GM12801 (cell line): ENCODE data around the gene EGFL6.

Experiments used
- CTCF ChIP-seq: IDR thresholded peaks from one replicate; pipeline ENCODE4 v1.5.1; 2011; ENCODE audit warnings: control low read depth; ENCODE audit not compliant: insufficient read length; ENCODE audit errors: extremely low read depth

EGFL6 gene

GRCh38 chrX:13590914-13591313 is 21.5 kb downstream of the EGFL6 start:
- TF ChIP-seq CTCF, result no peak

DNA sequence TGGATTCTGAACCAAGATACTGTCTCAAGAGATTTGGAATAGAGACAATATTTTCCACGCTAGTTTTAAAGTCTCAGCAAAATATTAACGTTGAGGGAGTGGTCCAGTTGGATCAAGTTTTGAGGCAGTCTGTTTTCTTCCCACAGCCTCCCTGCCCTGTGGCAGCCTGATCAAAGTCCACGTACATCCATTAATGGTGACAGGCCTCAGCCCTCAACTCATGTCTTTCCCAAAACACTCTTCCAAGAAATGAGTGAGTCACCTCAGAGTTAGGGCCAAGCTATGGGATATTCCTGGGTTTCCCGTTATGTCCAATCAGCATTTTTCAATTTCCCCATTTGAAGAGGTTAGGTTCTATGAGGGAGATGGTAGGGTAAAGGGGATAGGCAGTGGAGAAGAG is 28.5 kb downstream of the EGFL6 start:
- TF ChIP-seq CTCF, result no peak

DNA sequence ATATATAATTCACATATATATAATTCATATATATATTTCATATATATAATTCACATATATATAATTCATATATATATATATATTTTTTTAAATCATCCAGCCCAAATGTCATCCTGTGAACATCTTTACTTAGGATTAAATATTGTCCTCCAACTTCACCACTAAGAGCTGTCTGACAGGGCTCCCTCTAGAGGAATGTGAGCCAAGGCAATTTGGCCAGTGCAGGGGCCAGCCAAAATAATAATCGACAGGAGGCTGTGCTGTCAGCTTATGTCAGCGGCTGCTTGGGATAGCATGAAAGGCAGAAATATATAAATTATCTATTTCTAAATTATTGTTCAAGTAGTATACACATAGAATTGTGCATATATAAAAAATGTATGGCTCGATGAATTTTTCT is 29.5 kb downstream of the EGFL6 start:
- TF ChIP-seq CTCF, result no peak

GRCh38 chrX:13599491-13599890 is 30.1 kb downstream of the EGFL6 start:
- TF ChIP-seq CTCF, result no peak

- no peak for TF ChIP-seq CTCF
Measured at GRCh38 chrX:13605611-13606010, 36.2 kb downstream of the EGFL6 start.

DNA sequence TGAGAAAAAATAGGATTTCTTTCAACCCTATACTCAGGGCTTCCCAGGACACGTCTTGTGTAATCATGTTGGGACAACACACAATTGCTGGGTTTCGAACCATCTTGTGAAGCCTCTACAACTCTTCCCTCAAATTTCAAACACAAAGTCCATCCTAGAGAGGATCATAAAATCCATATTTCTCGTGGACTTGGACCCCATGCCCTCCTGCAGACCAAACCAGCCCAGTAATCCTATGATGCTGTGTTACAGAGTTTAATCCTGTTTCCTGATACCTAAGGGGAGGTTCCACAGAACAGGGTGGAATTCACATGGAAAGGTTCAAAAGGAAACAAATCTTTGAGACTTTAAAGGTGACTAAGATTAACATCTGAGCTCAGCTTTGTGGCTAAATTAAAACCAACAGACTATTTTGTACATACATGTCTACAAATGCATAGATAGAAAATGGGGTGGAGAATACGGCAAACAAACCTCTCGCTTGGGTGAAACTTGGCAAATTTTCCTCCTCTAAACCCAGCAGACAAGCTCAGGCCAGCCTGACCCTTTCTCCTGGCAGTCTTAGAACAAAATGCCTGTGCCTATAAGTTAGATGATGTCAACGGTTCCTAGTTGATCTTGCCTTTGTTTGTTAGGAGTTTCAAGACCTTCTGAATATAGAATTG is 38.1 kb downstream of the EGFL6 start:
- TF ChIP-seq CTCF, result no peak

DNA sequence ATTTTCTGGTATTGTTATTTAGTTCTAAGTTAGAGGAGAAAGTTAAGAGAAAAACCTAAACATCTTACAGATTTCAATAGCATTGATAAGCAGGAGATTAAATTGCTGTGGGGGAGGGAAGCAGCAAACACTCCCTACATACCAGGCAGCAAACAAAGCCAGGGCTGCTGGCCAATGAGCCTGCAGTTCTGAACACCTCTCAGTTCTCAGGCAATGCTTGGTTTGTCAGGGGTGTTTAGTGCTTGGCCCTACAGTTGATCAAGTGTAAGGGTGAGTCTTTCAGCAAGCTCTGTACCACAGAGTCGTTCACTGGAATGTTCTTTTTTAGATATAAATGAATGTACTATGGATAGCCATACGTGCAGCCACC is 38.6 kb downstream of the EGFL6 start:
- no peak for TF ChIP-seq CTCF
